AG04450 (cell line): ENCODE data around the gene ACP3. TPM values are rescaled to one million over a fixed set of nuclear protein-coding genes. Genes with fewer than 3 reads are reported as not detected.

Experiments used
- CTCF ChIA-PET: fragments of 300-600, 350-600 bp; formaldehyde crosslinking; extraction: SDS; loops from one replicate; lab custom pipeline; 2022; ENCODE audit warnings: antibody characterized with exemption, inconsistent platforms; lab: Charles Lee
- POLR2A ChIA-PET: fragments of 350-600 bp; formaldehyde crosslinking; extraction: SDS; loops from one replicate; lab custom pipeline; 2021; ENCODE audit warnings: antibody characterized with exemption, inconsistent platforms; lab: Yijun Ruan, JAX
- DNase-seq: peaks from one replicate; pipeline ENCODE4 v3.0.0-alpha.2; 2011; ENCODE audit warnings: low read depth, low spot score
- H3K27ac ChIP-seq: one replicate; pipeline ENCODE4 v1.5.1; 2012; ENCODE audit warnings: low read depth, low read length, control low read depth
- H3K27me3 ChIP-seq: one replicate; pipeline ENCODE4 v1.6.0; 2012; ENCODE audit warnings: low read length; ENCODE audit not compliant: control insufficient read depth, insufficient read depth
- H3K4me3 ChIP-seq: 2 replicates; pipeline ENCODE4 v1.5.1; 2011; ENCODE audit warnings: mild to moderate bottlenecking, low read depth, low read length, control low read depth
- H3K9me3 ChIP-seq: 2 replicates; pipeline ENCODE4 v1.5.1; 2012; ENCODE audit warnings: low read length; ENCODE audit not compliant: control insufficient read depth, insufficient read depth
- polyA plus RNA-seq: library from polyadenylated mRNA; depleted of rRNA; stranded (reverse); fragments of >200 nt; gene quantifications from 2 replicates; pipeline ENCODE4 v1.2.3, GENCODE V29; 2011; rRNA removed
- TF ChIP-seq, protein P1 (sequence below): IDR thresholded peaks from 2 replicates; pipeline ENCODE4 v1.5.1; 2011; ENCODE audit warnings: low read depth, low read length, control low read depth, inconsistent platforms

The ACP3 gene
- polyA plus RNA-seq, 1 experiment = 0.71 TPM

- peaks cover 3% of the 10 kb centered on the region for H3K27me3 ChIP-seq
- ChIA-PET CTCF (interaction anchor here (1.1 kb wide), 1 partner anchor 62 kb away, joined by 6 read pairs; no protein-coding TSS in a partner anchor), POLR2A (interaction anchor here (1.2 kb wide), 1 partner anchor 12 kb away, joined by 6 read pairs; the partner anchor contains the start of gene DNAJC13)
- no peak for DNase-seq
- no peaks in the 10 kb centered on the region for H3K9me3 ChIP-seq
- H3K27ac ChIP-seq = no peak overlapping the region
- H3K4me3 ChIP-seq = no peak overlapping the region
- TF ChIP-seq, protein P1, sequence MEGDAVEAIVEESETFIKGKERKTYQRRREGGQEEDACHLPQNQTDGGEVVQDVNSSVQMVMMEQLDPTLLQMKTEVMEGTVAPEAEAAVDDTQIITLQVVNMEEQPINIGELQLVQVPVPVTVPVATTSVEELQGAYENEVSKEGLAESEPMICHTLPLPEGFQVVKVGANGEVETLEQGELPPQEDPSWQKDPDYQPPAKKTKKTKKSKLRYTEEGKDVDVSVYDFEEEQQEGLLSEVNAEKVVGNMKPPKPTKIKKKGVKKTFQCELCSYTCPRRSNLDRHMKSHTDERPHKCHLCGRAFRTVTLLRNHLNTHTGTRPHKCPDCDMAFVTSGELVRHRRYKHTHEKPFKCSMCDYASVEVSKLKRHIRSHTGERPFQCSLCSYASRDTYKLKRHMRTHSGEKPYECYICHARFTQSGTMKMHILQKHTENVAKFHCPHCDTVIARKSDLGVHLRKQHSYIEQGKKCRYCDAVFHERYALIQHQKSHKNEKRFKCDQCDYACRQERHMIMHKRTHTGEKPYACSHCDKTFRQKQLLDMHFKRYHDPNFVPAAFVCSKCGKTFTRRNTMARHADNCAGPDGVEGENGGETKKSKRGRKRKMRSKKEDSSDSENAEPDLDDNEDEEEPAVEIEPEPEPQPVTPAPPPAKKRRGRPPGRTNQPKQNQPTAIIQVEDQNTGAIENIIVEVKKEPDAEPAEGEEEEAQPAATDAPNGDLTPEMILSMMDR = no peak
These were observed 88.0 kb downstream of the ACP3 start for GRCh38 chr3:132405188-132405587.

GRCh38 chr3:132405609-132406299 is 88.5 kb downstream of the ACP3 start:
- Histone ChIP-seq H3K27ac (no peak overlapping the region), H3K9me3 (no peaks in the 10 kb centered on the region), H3K4me3 (no peak overlapping the region), H3K27me3 (peaks cover 3% of the 10 kb centered on the region)
- ChIA-PET CTCF (interaction anchor here (1.0 to 1.2 kb wide), 3 partner anchors 57 to 64 kb away, joined by 5 to 6 read pairs (median 5); no protein-coding TSS in a partner anchor), POLR2A (no interaction called here)
- TF ChIP-seq, protein P1 = no peak
- no peak for DNase-seq

DNA sequence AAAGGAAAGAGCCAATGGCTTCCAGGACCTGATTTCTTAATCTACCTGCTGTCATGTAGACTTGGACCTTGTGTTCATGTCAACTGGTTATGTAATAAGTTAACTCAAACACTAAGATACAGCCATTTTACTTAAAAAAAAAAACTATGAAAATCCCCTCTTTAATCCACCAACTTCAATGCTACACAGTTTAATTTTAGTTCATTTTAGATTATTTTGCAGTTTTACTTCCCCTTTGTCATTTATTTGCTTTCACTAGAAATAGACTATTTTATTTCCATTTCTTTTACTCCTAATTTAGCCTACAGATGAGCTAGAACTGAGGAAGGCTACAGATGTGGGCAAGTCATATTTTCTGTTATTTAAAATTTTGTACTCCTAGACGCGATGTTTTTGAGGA is 89.4 kb downstream of the ACP3 start:
- Histone ChIP-seq H3K9me3 (no peaks in the 10 kb centered on the region), H3K27me3 (peaks cover 3% of the 10 kb centered on the region), H3K27ac (no peak overlapping the region), H3K4me3 (no peak overlapping the region)
- no peak for DNase-seq
- CTCF ChIA-PET = interaction anchor here (1.0 to 1.4 kb wide), 3 partner anchors 9 to 64 kb away, joined by 3 to 5 read pairs (median 5); no protein-coding TSS in a partner anchor
- TF ChIP-seq, protein P1 = no peak
- POLR2A ChIA-PET = no interaction called here

DNA sequence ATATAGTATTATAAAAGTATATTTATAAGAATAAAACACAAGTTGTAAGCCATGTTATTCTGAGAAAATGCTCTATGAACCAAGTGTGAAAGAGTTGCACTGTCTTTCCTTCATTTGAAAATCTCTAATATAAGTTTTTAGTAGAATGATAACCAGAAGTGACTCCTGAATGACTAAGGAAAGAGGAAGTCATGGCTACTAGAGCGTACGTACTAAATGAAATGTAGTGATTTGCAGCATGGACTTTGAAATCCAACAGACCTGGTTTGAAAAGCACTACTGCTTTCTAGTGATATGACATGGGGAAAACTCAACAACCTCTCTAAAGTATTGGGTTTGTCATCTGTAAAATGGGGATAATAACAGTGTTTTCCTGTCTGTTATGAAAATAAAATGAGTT is 89.8 kb downstream of the ACP3 start:
- ChIA-PET CTCF (interaction anchor here (0.6 to 1.4 kb wide), 4 partner anchors 9 to 1391 kb away, joined by 3 to 5 read pairs (median 4); no protein-coding TSS in a partner anchor), POLR2A (no interaction called here)
- H3K27ac ChIP-seq = no peak overlapping the region
- no peak overlapping the region for H3K4me3 ChIP-seq
- DNase-seq = no peak
- H3K9me3 ChIP-seq = no peaks in the 10 kb centered on the region
- TF ChIP-seq, protein P1 = no peak
- H3K27me3 ChIP-seq = peaks cover 3% of the 10 kb centered on the region

Other genes starting within 250 kb of the ACP3 start
- 37.5 and 50.5 TPM in 2 replicates for gene DNAJC13, start 100.1 kb downstream of the ACP3 start, polyA plus RNA-seq